HepG2 (cell line): ENCODE results near the gene RHBG. TPM values are rescaled to one million over a fixed set of nuclear protein-coding genes. Genes with fewer than 3 reads are reported as not detected.

Source experiments
- ADNP ChIP-seq: sonication (generic); formaldehyde crosslinking; IDR thresholded peaks from 2 replicates; pipeline ENCODE4 v1.4.0; 2020; ENCODE audit warnings: missing genetic modification reagents
- AGO2 ChIP-seq: fragments of 200-400 bp; formaldehyde crosslinking; optimal IDR thresholded peaks from 2 replicates; pipeline ENCODE3; 2017; ENCODE audit warnings: mild to moderate bottlenecking, low read depth, low read length, moderate library complexity
- CCDC6 ChIP-seq: sonication (generic); formaldehyde crosslinking; IDR thresholded peaks from 2 replicates; pipeline ENCODE4 v1.8.1; 2022; ENCODE audit warnings: mild to moderate bottlenecking, missing genetic modification reagents, moderate library complexity
- CREBL2 ChIP-seq: sonication (generic); formaldehyde crosslinking; IDR thresholded peaks from 2 replicates; pipeline ENCODE4 v1.8.1; 2023; ENCODE audit warnings: missing genetic modification reagents, mild to moderate bottlenecking, borderline replicate concordance
- DR1 ChIP-seq: sonication (generic); formaldehyde crosslinking; IDR thresholded peaks from 2 replicates; pipeline ENCODE4 v1.8.0; 2021; ENCODE audit warnings: mild to moderate bottlenecking, missing genetic modification reagents, inconsistent platforms
- EZH2 ChIP-seq: conservative IDR thresholded peaks from 2 replicates; pipeline ENCODE4 v1.6.1; 2012; ENCODE audit warnings: mild to moderate bottlenecking, low read depth, low read length, moderate library complexity
- GPN1 ChIP-seq: sonication (generic); formaldehyde crosslinking; IDR thresholded peaks from 2 replicates; pipeline ENCODE4 v1.5.1; 2020; ENCODE audit warnings: missing genetic modification reagents, borderline replicate concordance
- HBP1 ChIP-seq: IDR thresholded peaks from 2 replicates; pipeline ENCODE4 v1.6.1; 2016; ENCODE audit warnings: low read depth, control low read depth
- HOMEZ ChIP-seq: IDR thresholded peaks from 2 replicates; pipeline ENCODE4 v1.6.1; 2016; ENCODE audit warnings: low read depth
- KLF6 ChIP-seq: IDR thresholded peaks from 2 replicates; pipeline ENCODE4 v1.8.0; 2016; ENCODE audit warnings: missing biosample characterization, missing genetic modification reagents
- KLF9 ChIP-seq: IDR thresholded peaks from 2 replicates; pipeline ENCODE4 v1.6.1; 2016; ENCODE audit warnings: low read depth
- MEIS2 ChIP-seq: sonication (generic); formaldehyde crosslinking; IDR thresholded peaks from 2 replicates; pipeline ENCODE4 v1.9.0; 2021; ENCODE audit warnings: mild to moderate bottlenecking, missing genetic modification reagents
- NCOA1 ChIP-seq: sonication (generic); formaldehyde crosslinking; IDR thresholded peaks from 2 replicates; pipeline ENCODE4 v1.9.0; 2021; ENCODE audit warnings: missing genetic modification reagents
- NFYB ChIP-seq: sonication (generic); formaldehyde crosslinking; IDR thresholded peaks from 2 replicates; pipeline ENCODE4 v1.4.0; 2020; ENCODE audit warnings: missing genetic modification reagents
- NRL ChIP-seq: sonication (generic); formaldehyde crosslinking; IDR thresholded peaks from 2 replicates; pipeline ENCODE4 v1.5.0; 2020; ENCODE audit warnings: missing genetic modification reagents, mild to moderate bottlenecking, moderate library complexity, borderline replicate concordance
- PCBP2 ChIP-seq: fragments of 200-400 bp; formaldehyde crosslinking; optimal IDR thresholded peaks from 2 replicates; pipeline ENCODE3; 2018; ENCODE audit warnings: low read length, low read depth; ENCODE audit not compliant: poor library complexity, severe bottlenecking
- PHF5A ChIP-seq: IDR thresholded peaks from one replicate; pipeline ENCODE4 v1.6.1; 2018; ENCODE audit warnings: low read depth, missing genetic modification reagents; ENCODE audit not compliant: unreplicated experiment
- SOX6 ChIP-seq, 2 experiments: fragments of 450-650 bp in 1 of 2; sonication (generic) in 1 of 2; formaldehyde crosslinking in 1 of 2; IDR thresholded peaks; 2 replicates each; pipeline versions ENCODE4 v1.4.0 to v1.6.1; 2017 to 2020; ENCODE audit warnings: antibody characterized with exemption in 1 of 2, mild to moderate bottlenecking in 1 of 2, missing genetic modification reagents in 1 of 2
- SP1 ChIP-seq, 2 experiments: fragments of 450-650 bp in 1 of 2; sonication (generic) in 1 of 2; formaldehyde crosslinking in 1 of 2; IDR thresholded peaks; 2 replicates each; pipeline versions ENCODE4 v1.4.0 to v1.6.1; 2016 to 2020; ENCODE audit warnings: missing genetic modification reagents in 1 of 2
- SRSF4 ChIP-seq: fragments of 200-400 bp; formaldehyde crosslinking; IDR thresholded peaks from one replicate; pipeline ENCODE4 v1.6.1; 2018; ENCODE audit warnings: mild to moderate bottlenecking, low read depth, low read length, moderate library complexity; ENCODE audit not compliant: poor library complexity, severe bottlenecking
- UBTF ChIP-seq: sonication (generic); formaldehyde crosslinking; IDR thresholded peaks from 2 replicates; pipeline ENCODE4 v1.4.0; 2020; ENCODE audit warnings: mild to moderate bottlenecking, missing genetic modification reagents
- ZFP62 ChIP-seq: sonication (generic); formaldehyde crosslinking; IDR thresholded peaks from 2 replicates; pipeline ENCODE4 v1.4.0; 2020; ENCODE audit warnings: missing genetic modification reagents
- ZNF160 ChIP-seq: sonication (generic); formaldehyde crosslinking; IDR thresholded peaks from 2 replicates; pipeline ENCODE4 v1.8.0; 2022; ENCODE audit warnings: mild to moderate bottlenecking, inconsistent platforms, missing genetic modification reagents
- ZNF24 ChIP-seq: fragments of 450-650 bp; IDR thresholded peaks from 2 replicates; pipeline ENCODE4 v1.6.1; 2017; ENCODE audit warnings: antibody characterized with exemption, mild to moderate bottlenecking
- ZNF501 ChIP-seq: sonication (generic); formaldehyde crosslinking; IDR thresholded peaks from 2 replicates; pipeline ENCODE4 v1.5.1; 2020; ENCODE audit warnings: mild to moderate bottlenecking, moderate library complexity, missing genetic modification reagents
- polyA plus RNA-seq, 8 experiments: library from polyadenylated mRNA; depleted of rRNA in 3 of 8; stranded (reverse) in 7 of 8; unstranded in 1 of 8; fragments of >200 nt; fragmentation: Illumina TruSeq in 4 of 8; extraction: Trizol in 4 of 8; gene quantifications; 2 replicates each; pipeline versions ENCODE4 v1.2.1 to v1.2.3, GENCODE V29; 2011 to 2016; ENCODE audit warnings: low read depth in 4 of 8, missing spikeins in 1 of 8, mixed read lengths in 1 of 8; ENCODE audit not compliant: insufficient read depth in 1 of 8
- total RNA-seq, 5 experiments: library from RNA; depleted of rRNA; stranded (reverse); fragments of >200 nt; fragmentation: Illumina TruSeq; extraction: Trizol; gene quantifications; 2 replicates each; pipeline ENCODE4 v1.2.3, GENCODE V29; 2016; ENCODE audit warnings: low read depth in 1 of 5

Gene RHBG
- total and polyA plus RNA-seq, 2 of the 13 experiments (the other 11 are each of a cell fraction or from before 2014, with no cell fraction given) = 61.8 to 73.5 TPM

- TF ChIP-seq AGO2 = peak; percentile 86
- no peak for TF ChIP-seq ZNF160 (CRISPR knock-in tag)
- TF ChIP-seq PHF5A (CRISPR knock-in tag) = peak; percentile 30
- peak; percentile 35; the same call in 1 of the 2 replicates for TF ChIP-seq HOMEZ
- peak; percentile 87 for TF ChIP-seq MEIS2 (CRISPR knock-in tag)
- no peak for TF ChIP-seq SRSF4
- no peak; the same call in 1 of the 2 replicates for TF ChIP-seq NFYB (CRISPR knock-in tag)
- peak; percentile 97 for TF ChIP-seq UBTF
- 0 out of 2 replicates have a peak, but pooled peaks have one; percentile 6 for TF ChIP-seq CCDC6 (CRISPR knock-in tag)
- peak; percentile 41; the same call in 1 of the 2 replicates for TF ChIP-seq KLF9 (CRISPR knock-in tag)
- TF ChIP-seq KLF6 (CRISPR knock-in tag) = no peak
- TF ChIP-seq ZFP62 = no peak
- peak; percentile 62; the same call in 1 of the 2 replicates for TF ChIP-seq NRL (CRISPR knock-in tag)
- no peak for TF ChIP-seq SOX6 (IDR thresholded peaks at IDR 0.05)
- TF ChIP-seq SOX6 (CRISPR knock-in tag; IDR thresholded peaks at IDR 0.05) = peak; percentile 23; the same call in 1 of the 2 replicates
- TF ChIP-seq ADNP (CRISPR knock-in tag) = no peak
- TF ChIP-seq NCOA1 (CRISPR knock-in tag) = peak; percentile 69; the same call in 1 of the 2 replicates
- TF ChIP-seq EZH2 = no peak
- TF ChIP-seq CREBL2 (CRISPR knock-in tag) = no peak
- TF ChIP-seq ZNF24 = no peak
- peak; percentile 30; the same call in 1 of the 2 replicates for TF ChIP-seq DR1 (CRISPR knock-in tag)
- TF ChIP-seq GPN1 (CRISPR knock-in tag) = 0 out of 2 replicates have a peak, but pooled peaks have one; percentile 42
- no peak for TF ChIP-seq PCBP2
- TF ChIP-seq SP1 (IDR thresholded peaks at IDR 0.05) = no peak
- TF ChIP-seq SP1 (CRISPR knock-in tag; IDR thresholded peaks at IDR 0.05) = peak; percentile 70; the same call in 1 of the 2 replicates
- no peak for TF ChIP-seq ZNF501 (CRISPR knock-in tag)
- no peak; the same call in 1 of the 2 replicates for TF ChIP-seq HBP1 (CRISPR knock-in tag)
These were observed at the start of gene RHBG (continued) for GRCh38 chr1:156368889-156369684.
